HepG2 (cell line): ENCODE results near the gene PDLIM4. TPM values are rescaled to one million over a fixed set of nuclear protein-coding genes. Genes with fewer than 3 reads are reported as not detected.

Experiments used
- BHLHE40 ChIP-seq: IDR thresholded peaks from 2 replicates; pipeline ENCODE4 v1.6.1; 2011; ENCODE audit warnings: low read length, improper control_type of control experiment
- FOSL1 ChIP-seq: sonication (generic); formaldehyde crosslinking; IDR thresholded peaks from 2 replicates; pipeline ENCODE4 v1.9.0; 2021; ENCODE audit warnings: missing genetic modification reagents, borderline replicate concordance
- FOXA1 ChIP-seq, 2 experiments: fragments of 450-650 bp in 1 of 2; sonication (generic) in 1 of 2; formaldehyde crosslinking in 1 of 2; IDR thresholded peaks; 2 replicates each; pipeline versions ENCODE4 v1.4.0 to v1.6.1; 2016 to 2020; ENCODE audit warnings: missing genetic modification reagents in 1 of 2
- PHF8 ChIP-seq: sonication (generic); formaldehyde crosslinking; IDR thresholded peaks from 2 replicates; pipeline ENCODE4 v1.5.0; 2020; ENCODE audit warnings: missing genetic modification reagents
- SIN3B ChIP-seq: fragments of 150-350 bp; IDR thresholded peaks from 2 replicates; pipeline ENCODE4 v1.6.1; 2014; ENCODE audit warnings: low read length
- TMF1 ChIP-seq: sonication (generic); formaldehyde crosslinking; IDR thresholded peaks from 2 replicates; pipeline ENCODE4 v1.8.1; 2022; ENCODE audit warnings: low read depth, missing genetic modification reagents
- ZNF232 ChIP-seq: sonication (generic); formaldehyde crosslinking; IDR thresholded peaks from 2 replicates; pipeline ENCODE4 v1.4.0; 2020; ENCODE audit warnings: missing genetic modification reagents, borderline replicate concordance
- ZNF484 ChIP-seq: sonication (generic); formaldehyde crosslinking; IDR thresholded peaks from 2 replicates; pipeline ENCODE4 v1.5.1; 2020; ENCODE audit warnings: mild to moderate bottlenecking, low read depth, missing genetic modification reagents, borderline replicate concordance
- ZNF550 ChIP-seq: sonication (generic); formaldehyde crosslinking; IDR thresholded peaks from 2 replicates; pipeline ENCODE4 v1.4.0; 2020; ENCODE audit warnings: mild to moderate bottlenecking, missing genetic modification reagents, borderline replicate concordance
- ZNF557 ChIP-seq: sonication (generic); formaldehyde crosslinking; IDR thresholded peaks from 2 replicates; pipeline ENCODE4 v1.4.0; 2020; ENCODE audit warnings: missing genetic modification reagents
- ZNF746 ChIP-seq: sonication (generic); formaldehyde crosslinking; IDR thresholded peaks from 2 replicates; pipeline ENCODE4 v1.8.0; 2022; ENCODE audit warnings: mild to moderate bottlenecking, missing genetic modification reagents
- ZNF747 ChIP-seq: sonication (generic); formaldehyde crosslinking; IDR thresholded peaks from 2 replicates; pipeline ENCODE4 v1.8.1; 2023; ENCODE audit warnings: missing genetic modification reagents, mild to moderate bottlenecking, borderline replicate concordance
- ZSCAN25 ChIP-seq: sonication (generic); formaldehyde crosslinking; IDR thresholded peaks from 2 replicates; pipeline ENCODE4 v1.8.0; 2022; ENCODE audit warnings: mild to moderate bottlenecking, missing genetic modification reagents
- ZSCAN9 ChIP-seq: IDR thresholded peaks from 2 replicates; pipeline ENCODE4 v1.6.1; 2016; ENCODE audit warnings: borderline replicate concordance
- ZZZ3 ChIP-seq: sonication (generic); formaldehyde crosslinking; IDR thresholded peaks from 2 replicates; pipeline ENCODE4 v1.4.0; 2020; ENCODE audit warnings: missing genetic modification reagents, mild to moderate bottlenecking, borderline replicate concordance
- polyA plus RNA-seq, 8 experiments: library from polyadenylated mRNA; depleted of rRNA in 3 of 8; stranded (reverse) in 7 of 8; unstranded in 1 of 8; fragments of >200 nt; fragmentation: Illumina TruSeq in 4 of 8; extraction: Trizol in 4 of 8; gene quantifications; 2 replicates each; pipeline versions ENCODE4 v1.2.1 to v1.2.3, GENCODE V29; 2011 to 2016; ENCODE audit warnings: low read depth in 4 of 8, missing spikeins in 1 of 8, mixed read lengths in 1 of 8; ENCODE audit not compliant: insufficient read depth in 1 of 8
- total RNA-seq, 5 experiments: library from RNA; depleted of rRNA; stranded (reverse); fragments of >200 nt; fragmentation: Illumina TruSeq; extraction: Trizol; gene quantifications; 2 replicates each; pipeline ENCODE4 v1.2.3, GENCODE V29; 2016; ENCODE audit warnings: low read depth in 1 of 5
- TF ChIP-seq, protein P1 (sequence below): sonication (generic); formaldehyde crosslinking; IDR thresholded peaks from 2 replicates; pipeline ENCODE4 v1.5.0; 2020; ENCODE audit warnings: mild to moderate bottlenecking, missing genetic modification reagents, borderline replicate concordance
- TF ChIP-seq, protein P2 (sequence below): sonication (generic); formaldehyde crosslinking; IDR thresholded peaks from 2 replicates; pipeline ENCODE4 v1.4.0; 2020; ENCODE audit warnings: missing genetic modification reagents
- TF ChIP-seq, protein P3 (sequence below): sonication (generic); formaldehyde crosslinking; IDR thresholded peaks from 2 replicates; pipeline ENCODE4 v1.5.0; 2020; ENCODE audit warnings: mild to moderate bottlenecking, missing genetic modification reagents

The PDLIM4 gene
- total and polyA plus RNA-seq, 2 of the 13 experiments (the other 11 are each of a cell fraction or from before 2014, with no cell fraction given), result 1.1 to 2.3 TPM

DNA sequence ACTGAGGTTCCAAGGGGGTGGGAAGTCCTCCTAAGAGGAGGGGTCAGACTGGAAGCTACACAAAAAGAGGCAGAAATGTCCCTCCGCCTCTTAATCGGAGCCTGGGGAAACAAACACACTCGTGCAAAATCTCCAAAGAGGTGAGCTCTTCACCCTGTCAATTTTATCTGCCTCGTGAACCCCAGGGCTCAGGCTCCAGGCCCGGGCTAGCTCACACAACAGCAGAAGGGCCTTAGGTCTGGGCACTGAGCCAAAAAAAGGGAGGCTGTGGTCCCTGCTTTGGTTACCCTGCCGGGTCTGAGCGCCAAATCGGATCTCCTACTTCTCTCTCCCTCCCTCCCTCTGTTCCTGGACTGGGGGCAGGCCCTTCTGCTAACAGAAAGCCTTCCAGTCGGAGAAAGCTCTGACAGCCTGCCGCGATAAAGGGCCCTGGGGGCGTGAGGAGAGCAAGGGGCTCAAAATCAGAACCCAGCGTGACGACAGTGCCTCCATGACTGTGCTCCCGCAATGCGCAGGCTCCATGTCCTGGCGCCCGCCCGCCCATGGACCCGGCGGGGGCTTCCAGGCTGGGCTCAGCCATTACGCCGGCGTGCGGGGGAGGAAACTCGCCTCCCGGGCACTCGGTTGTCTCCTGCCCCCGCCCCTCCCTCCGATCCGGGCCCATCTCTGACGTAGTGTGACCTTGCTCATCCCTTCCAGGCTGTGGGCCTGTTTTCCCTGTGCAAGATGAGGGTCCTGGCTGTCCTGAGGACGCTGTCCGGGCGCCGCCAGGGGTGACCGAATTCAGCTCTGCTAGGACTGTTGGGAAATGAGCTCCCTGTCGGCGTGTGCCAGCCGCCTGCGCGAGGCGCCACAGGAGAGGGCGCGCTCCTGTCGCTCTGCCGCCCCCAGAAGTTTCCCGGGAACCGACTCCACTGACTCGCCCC, 35.8 kb downstream of the PDLIM4 start (continued):
- no peak; the same call in 1 of the 2 replicates for TF ChIP-seq ZNF747
- TF ChIP-seq FOXA1 (IDR thresholded peaks at IDR 0.05), result no peak
- TF ChIP-seq FOXA1 (CRISPR knock-in tag; IDR thresholded peaks at IDR 0.05), result no peak
- TF ChIP-seq PHF8 (CRISPR knock-in tag), result peak; percentile 87
- peak; percentile 13; the same call in 1 of the 2 replicates for TF ChIP-seq ZSCAN9 (CRISPR knock-in tag)
- TF ChIP-seq ZNF746, result peak; percentile 36; the same call in 1 of the 2 replicates
- peak; percentile 59; the same call in 1 of the 2 replicates for TF ChIP-seq BHLHE40
- no peak for TF ChIP-seq SIN3B
- TF ChIP-seq ZSCAN25 (CRISPR knock-in tag), result peak; percentile 55
- TF ChIP-seq, protein P1, sequence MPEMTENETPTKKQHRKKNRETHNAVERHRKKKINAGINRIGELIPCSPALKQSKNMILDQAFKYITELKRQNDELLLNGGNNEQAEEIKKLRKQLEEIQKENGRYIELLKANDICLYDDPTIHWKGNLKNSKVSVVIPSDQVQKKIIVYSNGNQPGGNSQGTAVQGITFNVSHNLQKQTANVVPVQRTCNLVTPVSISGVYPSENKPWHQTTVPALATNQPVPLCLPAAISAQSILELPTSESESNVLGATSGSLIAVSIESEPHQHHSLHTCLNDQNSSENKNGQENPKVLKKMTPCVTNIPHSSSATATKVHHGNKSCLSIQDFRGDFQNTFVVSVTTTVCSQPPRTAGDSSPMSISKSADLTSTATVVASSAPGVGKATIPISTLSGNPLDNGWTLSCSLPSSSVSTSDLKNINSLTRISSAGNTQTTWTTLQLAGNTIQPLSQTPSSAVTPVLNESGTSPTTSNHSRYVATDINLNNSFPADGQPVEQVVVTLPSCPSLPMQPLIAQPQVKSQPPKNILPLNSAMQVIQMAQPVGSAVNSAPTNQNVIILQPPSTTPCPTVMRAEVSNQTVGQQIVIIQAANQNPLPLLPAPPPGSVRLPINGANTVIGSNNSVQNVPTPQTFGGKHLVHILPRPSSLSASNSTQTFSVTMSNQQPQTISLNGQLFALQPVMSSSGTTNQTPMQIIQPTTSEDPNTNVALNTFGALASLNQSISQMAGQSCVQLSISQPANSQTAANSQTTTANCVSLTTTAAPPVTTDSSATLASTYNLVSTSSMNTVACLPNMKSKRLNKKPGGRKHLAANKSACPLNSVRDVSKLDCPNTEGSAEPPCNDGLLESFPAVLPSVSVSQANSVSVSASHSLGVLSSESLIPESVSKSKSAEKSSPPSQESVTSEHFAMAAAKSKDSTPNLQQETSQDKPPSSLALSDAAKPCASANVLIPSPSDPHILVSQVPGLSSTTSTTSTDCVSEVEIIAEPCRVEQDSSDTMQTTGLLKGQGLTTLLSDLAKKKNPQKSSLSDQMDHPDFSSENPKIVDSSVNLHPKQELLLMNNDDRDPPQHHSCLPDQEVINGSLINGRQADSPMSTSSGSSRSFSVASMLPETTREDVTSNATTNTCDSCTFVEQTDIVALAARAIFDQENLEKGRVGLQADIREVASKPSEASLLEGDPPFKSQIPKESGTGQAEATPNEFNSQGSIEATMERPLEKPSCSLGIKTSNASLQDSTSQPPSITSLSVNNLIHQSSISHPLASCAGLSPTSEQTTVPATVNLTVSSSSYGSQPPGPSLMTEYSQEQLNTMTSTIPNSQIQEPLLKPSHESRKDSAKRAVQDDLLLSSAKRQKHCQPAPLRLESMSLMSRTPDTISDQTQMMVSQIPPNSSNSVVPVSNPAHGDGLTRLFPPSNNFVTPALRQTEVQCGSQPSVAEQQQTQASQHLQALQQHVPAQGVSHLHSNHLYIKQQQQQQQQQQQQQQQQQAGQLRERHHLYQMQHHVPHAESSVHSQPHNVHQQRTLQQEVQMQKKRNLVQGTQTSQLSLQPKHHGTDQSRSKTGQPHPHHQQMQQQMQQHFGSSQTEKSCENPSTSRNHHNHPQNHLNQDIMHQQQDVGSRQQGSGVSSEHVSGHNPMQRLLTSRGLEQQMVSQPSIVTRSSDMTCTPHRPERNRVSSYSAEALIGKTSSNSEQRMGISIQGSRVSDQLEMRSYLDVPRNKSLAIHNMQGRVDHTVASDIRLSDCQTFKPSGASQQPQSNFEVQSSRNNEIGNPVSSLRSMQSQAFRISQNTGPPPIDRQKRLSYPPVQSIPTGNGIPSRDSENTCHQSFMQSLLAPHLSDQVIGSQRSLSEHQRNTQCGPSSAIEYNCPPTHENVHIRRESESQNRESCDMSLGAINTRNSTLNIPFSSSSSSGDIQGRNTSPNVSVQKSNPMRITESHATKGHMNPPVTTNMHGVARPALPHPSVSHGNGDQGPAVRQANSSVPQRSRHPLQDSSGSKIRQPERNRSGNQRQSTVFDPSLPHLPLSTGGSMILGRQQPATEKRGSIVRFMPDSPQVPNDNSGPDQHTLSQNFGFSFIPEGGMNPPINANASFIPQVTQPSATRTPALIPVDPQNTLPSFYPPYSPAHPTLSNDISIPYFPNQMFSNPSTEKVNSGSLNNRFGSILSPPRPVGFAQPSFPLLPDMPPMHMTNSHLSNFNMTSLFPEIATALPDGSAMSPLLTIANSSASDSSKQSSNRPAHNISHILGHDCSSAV, result no peak
- TF ChIP-seq ZNF232 (CRISPR knock-in tag), result no peak
- no peak for TF ChIP-seq ZNF550 (CRISPR knock-in tag)
- peak; percentile 82; the same call in 1 of the 2 replicates for TF ChIP-seq TMF1
- no peak for TF ChIP-seq FOSL1 (CRISPR knock-in tag)
- TF ChIP-seq ZZZ3 (CRISPR knock-in tag), result peak; percentile 17; the same call in 1 of the 2 replicates
- TF ChIP-seq, protein P2, sequence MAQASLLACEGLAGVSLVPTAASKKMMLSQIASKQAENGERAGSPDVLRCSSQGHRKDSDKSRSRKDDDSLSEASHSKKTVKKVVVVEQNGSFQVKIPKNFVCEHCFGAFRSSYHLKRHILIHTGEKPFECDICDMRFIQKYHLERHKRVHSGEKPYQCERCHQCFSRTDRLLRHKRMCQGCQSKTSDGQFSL, result peak; percentile 19; the same call in 1 of the 2 replicates
- TF ChIP-seq, protein P3, sequence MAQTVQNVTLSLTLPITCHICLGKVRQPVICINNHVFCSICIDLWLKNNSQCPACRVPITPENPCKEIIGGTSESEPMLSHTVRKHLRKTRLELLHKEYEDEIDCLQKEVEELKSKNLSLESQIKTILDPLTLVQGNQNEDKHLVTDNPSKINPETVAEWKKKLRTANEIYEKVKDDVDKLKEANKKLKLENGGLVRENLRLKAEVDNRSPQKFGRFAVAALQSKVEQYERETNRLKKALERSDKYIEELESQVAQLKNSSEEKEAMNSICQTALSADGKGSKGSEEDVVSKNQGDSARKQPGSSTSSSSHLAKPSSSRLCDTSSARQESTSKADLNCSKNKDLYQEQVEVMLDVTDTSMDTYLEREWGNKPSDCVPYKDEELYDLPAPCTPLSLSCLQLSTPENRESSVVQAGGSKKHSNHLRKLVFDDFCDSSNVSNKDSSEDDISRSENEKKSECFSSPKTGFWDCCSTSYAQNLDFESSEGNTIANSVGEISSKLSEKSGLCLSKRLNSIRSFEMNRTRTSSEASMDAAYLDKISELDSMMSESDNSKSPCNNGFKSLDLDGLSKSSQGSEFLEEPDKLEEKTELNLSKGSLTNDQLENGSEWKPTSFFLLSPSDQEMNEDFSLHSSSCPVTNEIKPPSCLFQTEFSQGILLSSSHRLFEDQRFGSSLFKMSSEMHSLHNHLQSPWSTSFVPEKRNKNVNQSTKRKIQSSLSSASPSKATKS (CRISPR knock-in tag), result peak; percentile 19; the same call in 1 of the 2 replicates
- TF ChIP-seq ZNF484 (CRISPR knock-in tag), result no peak
- TF ChIP-seq ZNF557 (CRISPR knock-in tag), result no peak
